Activated naive CD8-positive, alpha-beta T cell (primary cell): Measurements from ENCODE around the gene ATP6V0A1.

Source experiments
- H3K27ac Mint-ChIP-seq: one replicate; pipeline ENCODE4 v1.8.0; 2021; ENCODE audit warnings: mixed read lengths
- H3K27me3 Mint-ChIP-seq: one replicate; pipeline ENCODE4 v1.8.0; 2021; ENCODE audit warnings: mixed read lengths
- H3K36me3 Mint-ChIP-seq: one replicate; pipeline ENCODE4 v1.8.0; 2021; ENCODE audit warnings: mixed read lengths
- H3K4me1 Mint-ChIP-seq: one replicate; pipeline ENCODE4 v1.8.0; 2021; ENCODE audit warnings: low read depth, mixed read lengths
- H3K4me3 Mint-ChIP-seq: one replicate; pipeline ENCODE4 v1.8.0; 2021; ENCODE audit warnings: mild to moderate bottlenecking, mixed read lengths
- H3K9me3 Mint-ChIP-seq: one replicate; pipeline ENCODE4 v1.8.0; 2021; ENCODE audit warnings: low read depth, mixed read lengths

ATP6V0A1 gene

GRCh38 chr17:42561897-42562387 is 103.3 kb downstream of the ATP6V0A1 start, which contains the start of gene COASY:
COASY (plus strand) TSS chr17:42562148; CDS start chr17:42562623, 475 bp downstream.
- Mint-ChIP-seq H3K27ac (peak within 1 kb of the TSS; percentile 95), H3K4me3 (peak within 1 kb of the TSS; percentile 93), H3K36me3 (peaks cover 4% of the 10 kb centered on the region), H3K9me3 (no peaks in the 10 kb centered on the region), H3K27me3 (no peaks in the 10 kb centered on the region), H3K4me1 (peaks cover 27% of the 10 kb centered on the region)

GRCh38 chr17:42562388-42563142 is 103.9 kb downstream of the ATP6V0A1 start:
- H3K27ac Mint-ChIP-seq: peak overlapping the region; percentile 95
- H3K36me3 Mint-ChIP-seq: peaks cover 5% of the 10 kb centered on the region
- no peaks in the 10 kb centered on the region for H3K9me3 Mint-ChIP-seq
- H3K27me3 Mint-ChIP-seq: no peaks in the 10 kb centered on the region
- H3K4me3 Mint-ChIP-seq: peak overlapping the region; percentile 93
- peaks cover 28% of the 10 kb centered on the region for H3K4me1 Mint-ChIP-seq

- peaks cover 32% of the 10 kb centered on the region for H3K4me1 Mint-ChIP-seq
- peaks cover 7% of the 10 kb centered on the region for H3K36me3 Mint-ChIP-seq
- H3K27me3 Mint-ChIP-seq: no peaks in the 10 kb centered on the region
Observed at GRCh38 chr17:42563143-42563509, 104.4 kb downstream of the ATP6V0A1 start.

GRCh38 chr17:42563543-42563942 is 104.9 kb downstream of the ATP6V0A1 start:
- peak overlapping the region; percentile 81 for H3K27ac Mint-ChIP-seq
- H3K4me1 Mint-ChIP-seq: peaks cover 35% of the 10 kb centered on the region
- peak overlapping the region; percentile 93 for H3K4me3 Mint-ChIP-seq
- no peaks in the 10 kb centered on the region for H3K9me3 Mint-ChIP-seq
- H3K36me3 Mint-ChIP-seq: peaks cover 7% of the 10 kb centered on the region
- no peaks in the 10 kb centered on the region for H3K27me3 Mint-ChIP-seq

More at GRCh38 chr17:42563143-42563509, 104.4 kb downstream of the ATP6V0A1 start:
- H3K4me3 Mint-ChIP-seq: peak overlapping the region; percentile 93
- H3K27ac Mint-ChIP-seq: peak overlapping the region; percentile 50
- H3K9me3 Mint-ChIP-seq: no peaks in the 10 kb centered on the region

GRCh38 chr17:42563950-42564349 is 105.3 kb downstream of the ATP6V0A1 start:
- peaks cover 38% of the 10 kb centered on the region for H3K4me1 Mint-ChIP-seq

GRCh38 chr17:42564815-42565522 is 106.3 kb downstream of the ATP6V0A1 start:
- no peaks in the 10 kb centered on the region for H3K9me3 Mint-ChIP-seq
- peak overlapping the region; percentile 59 for H3K4me3 Mint-ChIP-seq
- H3K4me1 Mint-ChIP-seq: peaks cover 44% of the 10 kb centered on the region
- H3K27ac Mint-ChIP-seq: peak overlapping the region; percentile 41
- H3K27me3 Mint-ChIP-seq: no peaks in the 10 kb centered on the region
- peaks cover 7% of the 10 kb centered on the region for H3K36me3 Mint-ChIP-seq

More at GRCh38 chr17:42563950-42564349, 105.3 kb downstream of the ATP6V0A1 start:
- Mint-ChIP-seq H3K36me3 (peaks cover 7% of the 10 kb centered on the region), H3K27me3 (no peaks in the 10 kb centered on the region), H3K9me3 (no peaks in the 10 kb centered on the region), H3K27ac (peak overlapping the region; percentile 81), H3K4me3 (peak overlapping the region; percentile 93)

GRCh38 chr17:42565523-42566214 is 107.0 kb downstream of the ATP6V0A1 start:
- Mint-ChIP-seq H3K4me1 (peaks cover 46% of the 10 kb centered on the region), H3K4me3 (peak overlapping the region; percentile 97), H3K36me3 (peaks cover 7% of the 10 kb centered on the region), H3K27me3 (no peaks in the 10 kb centered on the region), H3K9me3 (no peaks in the 10 kb centered on the region), H3K27ac (peak overlapping the region; percentile 94)

- no peaks in the 10 kb centered on the region for H3K9me3 Mint-ChIP-seq
- peaks cover 7% of the 10 kb centered on the region for H3K36me3 Mint-ChIP-seq
- H3K4me3 Mint-ChIP-seq: peak overlapping the region; percentile 97
- peak overlapping the region; percentile 94 for H3K27ac Mint-ChIP-seq
- peaks cover 44% of the 10 kb centered on the region for H3K4me1 Mint-ChIP-seq
- no peaks in the 10 kb centered on the region for H3K27me3 Mint-ChIP-seq
Observed at GRCh38 chr17:42566215-42566882, 107.7 kb downstream of the ATP6V0A1 start.

GRCh38 chr17:42566883-42567573 is 108.3 kb downstream of the ATP6V0A1 start, which contains the start of gene MLX:
MLX (plus strand) TSS chr17:42567100; CDS start chr17:42567125, 25 bp downstream.
- Mint-ChIP-seq H3K4me1 (peaks cover 38% of the 10 kb centered on the region), H3K27ac (peak within 1 kb of the TSS; percentile 95), H3K4me3 (peak within 1 kb of the TSS; percentile 97), H3K9me3 (no peaks in the 10 kb centered on the region), H3K36me3 (peaks cover 7% of the 10 kb centered on the region), H3K27me3 (no peaks in the 10 kb centered on the region)

- Mint-ChIP-seq H3K4me1 (peaks cover 32% of the 10 kb centered on the region), H3K9me3 (no peaks in the 10 kb centered on the region), H3K4me3 (peak overlapping the region; percentile 97), H3K36me3 (peaks cover 11% of the 10 kb centered on the region), H3K27ac (peak overlapping the region; percentile 95), H3K27me3 (no peaks in the 10 kb centered on the region)
Observed at GRCh38 chr17:42568341-42569111, 109.8 kb downstream of the ATP6V0A1 start.

GRCh38 chr17:42571435-42572225 is 113.0 kb downstream of the ATP6V0A1 start:
- H3K9me3 Mint-ChIP-seq: no peaks in the 10 kb centered on the region
- H3K27me3 Mint-ChIP-seq: no peaks in the 10 kb centered on the region
- H3K4me3 Mint-ChIP-seq: no peak overlapping the region
- peaks cover 33% of the 10 kb centered on the region for H3K4me1 Mint-ChIP-seq
- H3K36me3 Mint-ChIP-seq: peaks cover 7% of the 10 kb centered on the region
- peak overlapping the region; percentile 28 for H3K27ac Mint-ChIP-seq
